GM23338 (cell line): ENCODE measurements around the gene CEP70. TPM values are rescaled to one million over a fixed set of nuclear protein-coding genes. Genes with fewer than 3 reads are reported as not detected.

ENCODE experiments used
- ATAC-seq: fragments of 200-7000 bp; cut with Tn5 transposase; 3 replicates; pipeline ENCODE4 v1.9.1; 2020
- DNase-seq: peaks from one replicate; pipeline ENCODE4 v3.0.0-alpha.2; 2015; ENCODE audit warnings: low spot score
- H2AFZ ChIP-seq: fragments of 200-600 bp; sonication (generic); 2 replicates; pipeline ENCODE4 v1.8.0; 2016; ENCODE audit warnings: antibody characterized with exemption, mild to moderate bottlenecking, moderate library complexity
- H3F3A ChIP-seq: fragments of 200-600 bp; sonication (generic); replicated peaks from 2 replicates; pipeline ENCODE4 v1.8.0; 2017; ENCODE audit warnings: antibody characterized with exemption, mixed run types, low read depth
- H3K27ac ChIP-seq: fragments of 200-600 bp; sonication (generic); 2 replicates; pipeline ENCODE4 v1.6.1; 2016; ENCODE audit warnings: low read depth
- H3K27me3 ChIP-seq: fragments of 200-600 bp; sonication (generic); 2 replicates; pipeline ENCODE4 v1.8.0; 2016; ENCODE audit warnings: mild to moderate bottlenecking, mixed run types, moderate library complexity; ENCODE audit not compliant: insufficient read depth
- H3K36me3 ChIP-seq: fragments of 200-600 bp; sonication (generic); 2 replicates; pipeline ENCODE4 v1.8.0; 2016; ENCODE audit warnings: mild to moderate bottlenecking; ENCODE audit not compliant: insufficient read depth
- H3K4me1 ChIP-seq: fragments of 200-600 bp; sonication (generic); 2 replicates; pipeline ENCODE4 v1.8.0; 2016; ENCODE audit warnings: mild to moderate bottlenecking, moderate library complexity; ENCODE audit not compliant: insufficient read depth
- H3K4me2 ChIP-seq: fragments of 200-600 bp; sonication (generic); 2 replicates; pipeline ENCODE4 v1.7.1; 2017; ENCODE audit warnings: mixed run types
- H3K4me3 ChIP-seq: fragments of 200-600 bp; sonication (generic); 2 replicates; pipeline ENCODE4 v1.6.1; 2016; ENCODE audit warnings: mixed run types
- H3K79me2 ChIP-seq: fragments of 200-600 bp; sonication (generic); replicated peaks from 2 replicates; pipeline ENCODE4 v1.8.0; 2017; ENCODE audit warnings: mild to moderate bottlenecking; ENCODE audit not compliant: insufficient read depth
- H3K9me2 ChIP-seq: fragments of 200-600 bp; sonication (generic); 2 replicates; pipeline ENCODE4 v1.8.0; 2017; ENCODE audit not compliant: insufficient read depth
- H4K20me1 ChIP-seq: fragments of 200-600 bp; sonication (generic); replicated peaks from 2 replicates; pipeline ENCODE4 v1.8.0; 2017; ENCODE audit warnings: mild to moderate bottlenecking; ENCODE audit not compliant: insufficient read depth
- H3K27ac Mint-ChIP-seq: 2 replicates; pipeline ENCODE4 v1.8.0; 2020; ENCODE audit warnings: inconsistent platforms, mild to moderate bottlenecking, moderate library complexity, mixed read lengths
- H3K27me3 Mint-ChIP-seq: 3 replicates; pipeline ENCODE4 v1.8.0; 2022; ENCODE audit warnings: low read depth, mild to moderate bottlenecking, moderate library complexity, mixed read lengths, inconsistent platforms; ENCODE audit not compliant: insufficient read depth, poor library complexity
- H3K36me3 Mint-ChIP-seq: 3 replicates; pipeline ENCODE4 v1.8.0; 2021; ENCODE audit warnings: low read depth, mild to moderate bottlenecking, inconsistent platforms, moderate library complexity, mixed read lengths
- H3K4me1 Mint-ChIP-seq: 3 replicates; pipeline ENCODE4 v1.8.0; 2020; ENCODE audit warnings: mild to moderate bottlenecking, inconsistent platforms, mixed read lengths
- H3K4me3 Mint-ChIP-seq: 3 replicates; pipeline ENCODE4 v1.8.0; 2021; ENCODE audit warnings: moderate library complexity, mild to moderate bottlenecking, inconsistent platforms, mixed read lengths
- H3K9me3 Mint-ChIP-seq: 3 replicates; pipeline ENCODE4 v1.8.0; 2020; ENCODE audit warnings: moderate library complexity, mild to moderate bottlenecking, inconsistent platforms, mixed read lengths
- CREB1 ChIP-seq: fragments of 250-450 bp; sonication (Bioruptor Pico); IDR thresholded peaks from 2 replicates; pipeline ENCODE4 v1.5.0; 2020; ENCODE audit warnings: low read depth, mild to moderate bottlenecking, moderate library complexity
- EZH2 ChIP-seq: fragments of 200-600 bp; sonication (generic); IDR thresholded peaks from one replicate; pipeline ENCODE4 v1.8.0; 2017; ENCODE audit warnings: antibody characterized with exemption, mild to moderate bottlenecking, low read depth; ENCODE audit not compliant: unreplicated experiment
- EZH2phosphoT487 ChIP-seq: fragments of 200-600 bp; sonication (generic); IDR thresholded peaks from one replicate; pipeline ENCODE4 v1.8.1; 2018; ENCODE audit warnings: antibody characterized with exemption; ENCODE audit not compliant: unreplicated experiment
- JUNB ChIP-seq: IDR thresholded peaks from one replicate; pipeline ENCODE4 v1.6.1; 2016; ENCODE audit warnings: antibody characterized with exemption; ENCODE audit not compliant: unreplicated experiment
- NANOG ChIP-seq: IDR thresholded peaks from 2 replicates; pipeline ENCODE4 v1.6.1; 2016; ENCODE audit warnings: antibody characterized with exemption, borderline replicate concordance
- POLR2AphosphoS5 ChIP-seq: IDR thresholded peaks from 2 replicates; pipeline ENCODE4 v1.6.1; 2016; ENCODE audit warnings: antibody characterized with exemption, low read depth
- REST ChIP-seq: IDR thresholded peaks from one replicate; pipeline ENCODE4 v1.6.1; 2018; ENCODE audit warnings: antibody characterized with exemption; ENCODE audit not compliant: unreplicated experiment
- STAT1 ChIP-seq: IDR thresholded peaks from one replicate; pipeline ENCODE4 v1.6.1; 2016; ENCODE audit warnings: antibody characterized with exemption; ENCODE audit not compliant: unreplicated experiment
- ZNF114 ChIP-seq: fragments of 250-450 bp; sonication (Bioruptor Pico); IDR thresholded peaks from 2 replicates; pipeline ENCODE4 v1.5.0; 2020; ENCODE audit warnings: mild to moderate bottlenecking, moderate library complexity
- ZNF331 ChIP-seq: fragments of 250-450 bp; sonication (Bioruptor Pico); IDR thresholded peaks from 2 replicates; pipeline ENCODE4 v1.5.0; 2020; ENCODE audit warnings: low read depth, mild to moderate bottlenecking, moderate library complexity
- polyA plus RNA-seq: library from polyadenylated mRNA; unstranded; fragments of >200 nt; fragmentation: Nextera tagmentation; extraction: Ambion mirVana; gene quantifications from 2 replicates; pipeline ENCODE4 v1.2.1, GENCODE V29; 2016
- total RNA-seq: library from RNA; depleted of rRNA; stranded (reverse); fragments of >200 nt; shearing (Covaris generic); gene quantifications from 2 replicates; pipeline ENCODE4 v1.2.3, GENCODE V29; 2014
- TF ChIP-seq, protein P1 (sequence below): IDR thresholded peaks from 2 replicates; pipeline ENCODE4 v1.6.1; 2016; ENCODE audit warnings: antibody characterized with exemption
- TF ChIP-seq, protein P2 (sequence below), 2 experiments: fragments of 200-600 bp in 1 of 2; sonication (generic) in 1 of 2; conservative IDR thresholded peaks; 2 replicates each; pipeline versions ENCODE4 v1.5.1 to v1.6.1; 2016 to 2017; ENCODE audit warnings: antibody characterized with exemption in 2 of 2, low read depth in 2 of 2, mild to moderate bottlenecking in 2 of 2, moderate library complexity in 1 of 2
- TF ChIP-seq, protein P3 (sequence below): fragments of 250-450 bp; sonication (Bioruptor Pico); IDR thresholded peaks from 2 replicates; pipeline ENCODE4 v1.5.0; 2020; ENCODE audit warnings: mild to moderate bottlenecking, moderate library complexity

CEP70 gene
- total and polyA plus RNA-seq, 2 experiments from 2014 or later = 28.8 to 31.4 TPM

DNA sequence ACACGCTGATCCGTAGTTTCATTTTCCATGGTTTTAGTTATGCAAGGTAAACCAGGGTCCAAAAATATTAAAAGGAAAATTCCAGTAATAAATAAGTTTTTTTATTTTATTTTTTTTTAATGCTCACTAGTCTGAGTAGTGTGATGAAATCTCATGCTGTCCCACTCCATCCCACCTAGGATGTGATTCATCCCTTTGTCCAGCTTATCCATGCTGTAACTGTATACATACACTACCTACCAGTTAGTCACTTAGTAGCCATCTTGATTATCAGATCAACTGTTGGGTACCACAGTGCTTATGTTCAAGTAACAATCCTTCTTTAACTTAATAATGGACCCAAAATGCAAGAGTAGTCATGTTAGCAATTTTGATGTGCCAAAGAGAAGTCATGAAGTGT is 84.5 kb downstream of the CEP70 start:
- Histone ChIP-seq H3K27ac (no peak overlapping the region), H3K36me3 (no peaks in the 10 kb centered on the region), H4K20me1 (no peaks in the 10 kb centered on the region), H2AFZ (no peak overlapping the region), H3K79me2 (no peaks in the 10 kb centered on the region), H3K4me3 (no peak overlapping the region), H3K9me2 (no peaks in the 10 kb centered on the region), H3K4me1 (peaks cover 9% of the 10 kb centered on the region; the same call in 1 of the 2 replicates), H3K27me3 (no peaks in the 10 kb centered on the region), H3K4me2 (no peak overlapping the region), H3F3A (no peaks in the 10 kb centered on the region)
- Mint-ChIP-seq H3K36me3 (no peaks in the 10 kb centered on the region), H3K9me3 (no peaks in the 10 kb centered on the region), H3K27ac (no peak overlapping the region), H3K4me3 (no peak overlapping the region), H3K4me1 (peaks cover 13% of the 10 kb centered on the region), H3K27me3 (peaks cover 9% of the 10 kb centered on the region)
- DNase-seq (no peak), ATAC-seq (no peak)
- TF ChIP-seq NANOG (no peak), ZNF114 (CRISPR knock-in tag) (no peak), ZNF331 (no peak), POLR2AphosphoS5 (no peak), REST (no peak), EZH2phosphoT487 (no peak), EZH2 (no peak), STAT1 (no peak), CREB1 (CRISPR knock-in tag) (no peak), JUNB (no peak)
- TF ChIP-seq, protein P1, sequence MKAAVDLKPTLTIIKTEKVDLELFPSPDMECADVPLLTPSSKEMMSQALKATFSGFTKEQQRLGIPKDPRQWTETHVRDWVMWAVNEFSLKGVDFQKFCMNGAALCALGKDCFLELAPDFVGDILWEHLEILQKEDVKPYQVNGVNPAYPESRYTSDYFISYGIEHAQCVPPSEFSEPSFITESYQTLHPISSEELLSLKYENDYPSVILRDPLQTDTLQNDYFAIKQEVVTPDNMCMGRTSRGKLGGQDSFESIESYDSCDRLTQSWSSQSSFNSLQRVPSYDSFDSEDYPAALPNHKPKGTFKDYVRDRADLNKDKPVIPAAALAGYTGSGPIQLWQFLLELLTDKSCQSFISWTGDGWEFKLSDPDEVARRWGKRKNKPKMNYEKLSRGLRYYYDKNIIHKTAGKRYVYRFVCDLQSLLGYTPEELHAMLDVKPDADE = no peak
- TF ChIP-seq, protein P2, sequence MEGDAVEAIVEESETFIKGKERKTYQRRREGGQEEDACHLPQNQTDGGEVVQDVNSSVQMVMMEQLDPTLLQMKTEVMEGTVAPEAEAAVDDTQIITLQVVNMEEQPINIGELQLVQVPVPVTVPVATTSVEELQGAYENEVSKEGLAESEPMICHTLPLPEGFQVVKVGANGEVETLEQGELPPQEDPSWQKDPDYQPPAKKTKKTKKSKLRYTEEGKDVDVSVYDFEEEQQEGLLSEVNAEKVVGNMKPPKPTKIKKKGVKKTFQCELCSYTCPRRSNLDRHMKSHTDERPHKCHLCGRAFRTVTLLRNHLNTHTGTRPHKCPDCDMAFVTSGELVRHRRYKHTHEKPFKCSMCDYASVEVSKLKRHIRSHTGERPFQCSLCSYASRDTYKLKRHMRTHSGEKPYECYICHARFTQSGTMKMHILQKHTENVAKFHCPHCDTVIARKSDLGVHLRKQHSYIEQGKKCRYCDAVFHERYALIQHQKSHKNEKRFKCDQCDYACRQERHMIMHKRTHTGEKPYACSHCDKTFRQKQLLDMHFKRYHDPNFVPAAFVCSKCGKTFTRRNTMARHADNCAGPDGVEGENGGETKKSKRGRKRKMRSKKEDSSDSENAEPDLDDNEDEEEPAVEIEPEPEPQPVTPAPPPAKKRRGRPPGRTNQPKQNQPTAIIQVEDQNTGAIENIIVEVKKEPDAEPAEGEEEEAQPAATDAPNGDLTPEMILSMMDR (conservative IDR thresholded peaks at IDR 0.05; ENCODE audit: low read depth in 2 of 2) = no peak
- TF ChIP-seq, protein P3, sequence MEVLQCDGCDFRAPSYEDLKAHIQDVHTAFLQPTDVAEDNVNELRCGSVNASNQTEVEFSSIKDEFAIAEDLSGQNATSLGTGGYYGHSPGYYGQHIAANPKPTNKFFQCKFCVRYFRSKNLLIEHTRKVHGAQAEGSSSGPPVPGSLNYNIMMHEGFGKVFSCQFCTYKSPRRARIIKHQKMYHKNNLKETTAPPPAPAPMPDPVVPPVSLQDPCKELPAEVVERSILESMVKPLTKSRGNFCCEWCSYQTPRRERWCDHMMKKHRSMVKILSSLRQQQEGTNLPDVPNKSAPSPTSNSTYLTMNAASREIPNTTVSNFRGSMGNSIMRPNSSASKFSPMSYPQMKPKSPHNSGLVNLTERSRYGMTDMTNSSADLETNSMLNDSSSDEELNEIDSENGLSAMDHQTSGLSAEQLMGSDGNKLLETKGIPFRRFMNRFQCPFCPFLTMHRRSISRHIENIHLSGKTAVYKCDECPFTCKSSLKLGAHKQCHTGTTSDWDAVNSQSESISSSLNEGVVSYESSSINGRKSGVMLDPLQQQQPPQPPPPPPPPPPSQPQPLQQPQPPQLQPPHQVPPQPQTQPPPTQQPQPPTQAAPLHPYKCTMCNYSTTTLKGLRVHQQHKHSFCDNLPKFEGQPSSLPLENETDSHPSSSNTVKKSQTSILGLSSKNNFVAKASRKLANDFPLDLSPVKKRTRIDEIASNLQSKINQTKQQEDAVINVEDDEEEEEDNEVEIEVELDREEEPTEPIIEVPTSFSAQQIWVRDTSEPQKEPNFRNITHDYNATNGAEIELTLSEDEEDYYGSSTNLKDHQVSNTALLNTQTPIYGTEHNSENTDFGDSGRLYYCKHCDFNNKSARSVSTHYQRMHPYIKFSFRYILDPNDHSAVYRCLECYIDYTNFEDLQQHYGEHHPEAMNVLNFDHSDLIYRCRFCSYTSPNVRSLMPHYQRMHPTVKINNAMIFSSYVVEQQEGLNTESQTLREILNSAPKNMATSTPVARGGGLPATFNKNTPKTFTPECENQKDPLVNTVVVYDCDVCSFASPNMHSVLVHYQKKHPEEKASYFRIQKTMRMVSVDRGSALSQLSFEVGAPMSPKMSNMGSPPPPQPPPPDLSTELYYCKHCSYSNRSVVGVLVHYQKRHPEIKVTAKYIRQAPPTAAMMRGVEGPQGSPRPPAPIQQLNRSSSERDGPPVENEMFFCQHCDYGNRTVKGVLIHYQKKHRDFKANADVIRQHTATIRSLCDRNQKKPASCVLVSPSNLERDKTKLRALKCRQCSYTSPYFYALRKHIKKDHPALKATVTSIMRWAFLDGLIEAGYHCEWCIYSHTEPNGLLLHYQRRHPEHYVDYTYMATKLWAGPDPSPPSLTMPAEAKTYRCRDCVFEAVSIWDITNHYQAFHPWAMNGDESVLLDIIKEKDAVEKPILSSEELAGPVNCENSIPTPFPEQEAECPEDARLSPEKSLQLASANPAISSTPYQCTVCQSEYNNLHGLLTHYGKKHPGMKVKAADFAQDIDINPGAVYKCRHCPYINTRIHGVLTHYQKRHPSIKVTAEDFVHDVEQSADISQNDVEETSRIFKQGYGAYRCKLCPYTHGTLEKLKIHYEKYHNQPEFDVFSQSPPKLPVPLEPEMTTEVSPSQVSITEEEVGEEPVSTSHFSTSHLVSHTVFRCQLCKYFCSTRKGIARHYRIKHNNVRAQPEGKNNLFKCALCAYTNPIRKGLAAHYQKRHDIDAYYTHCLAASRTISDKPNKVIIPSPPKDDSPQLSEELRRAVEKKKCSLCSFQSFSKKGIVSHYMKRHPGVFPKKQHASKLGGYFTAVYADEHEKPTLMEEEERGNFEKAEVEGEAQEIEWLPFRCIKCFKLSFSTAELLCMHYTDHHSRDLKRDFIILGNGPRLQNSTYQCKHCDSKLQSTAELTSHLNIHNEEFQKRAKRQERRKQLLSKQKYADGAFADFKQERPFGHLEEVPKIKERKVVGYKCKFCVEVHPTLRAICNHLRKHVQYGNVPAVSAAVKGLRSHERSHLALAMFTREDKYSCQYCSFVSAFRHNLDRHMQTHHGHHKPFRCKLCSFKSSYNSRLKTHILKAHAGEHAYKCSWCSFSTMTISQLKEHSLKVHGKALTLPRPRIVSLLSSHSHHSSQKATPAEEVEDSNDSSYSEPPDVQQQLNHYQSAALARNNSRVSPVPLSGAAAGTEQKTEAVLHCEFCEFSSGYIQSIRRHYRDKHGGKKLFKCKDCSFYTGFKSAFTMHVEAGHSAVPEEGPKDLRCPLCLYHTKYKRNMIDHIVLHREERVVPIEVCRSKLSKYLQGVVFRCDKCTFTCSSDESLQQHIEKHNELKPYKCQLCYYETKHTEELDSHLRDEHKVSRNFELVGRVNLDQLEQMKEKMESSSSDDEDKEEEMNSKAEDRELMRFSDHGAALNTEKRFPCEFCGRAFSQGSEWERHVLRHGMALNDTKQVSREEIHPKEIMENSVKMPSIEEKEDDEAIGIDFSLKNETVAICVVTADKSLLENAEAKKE (CRISPR knock-in tag) = no peak
